K562 (cell line): Measurements from ENCODE around the gene FAM110D. TPM values are rescaled to one million over a fixed set of nuclear protein-coding genes. Genes with fewer than 3 reads are reported as not detected.

Source experiments
- ELF1 ChIP-seq: fragments of 200-800 bp; sonication (Bioruptor generic); IDR thresholded peaks from 2 replicates; pipeline ENCODE4 v1.6.1; 2016; ENCODE audit warnings: missing genetic modification characterization, missing compliant biosample characterization
- ETV5 ChIP-seq: sonication (generic); formaldehyde crosslinking; IDR thresholded peaks from 2 replicates; pipeline ENCODE4 v1.4.0; 2020; ENCODE audit warnings: low read depth, mild to moderate bottlenecking, missing genetic modification reagents
- FOSL1 ChIP-seq: fragments of 200-800 bp; sonication (Bioruptor generic); conservative IDR thresholded peaks from 2 replicates; pipeline ENCODE4 v1.6.1; 2016; ENCODE audit warnings: missing genetic modification characterization, missing compliant biosample characterization
- GTF2E2 ChIP-seq: fragments of 200-800 bp; sonication (Bioruptor generic); IDR thresholded peaks from 2 replicates; pipeline ENCODE4 v1.6.1; 2016; ENCODE audit warnings: missing genetic modification characterization, missing compliant biosample characterization
- RAD21 ChIP-seq, 2 experiments: fragments of 250-450 bp in 1 of 2; fragments of 450-650 bp in 1 of 2; sonication (Bioruptor Pico) in 1 of 2; formaldehyde crosslinking in 1 of 2; IDR thresholded peaks in 1 of 2; conservative IDR thresholded peaks in 1 of 2; 2 replicates each; pipeline versions ENCODE4 v1.4.0 to v1.8.0; 2020 to 2022; ENCODE audit warnings: mild to moderate bottlenecking in 2 of 2, moderate library complexity in 1 of 2
- ZEB2 ChIP-seq: fragments of 450-650 bp; IDR thresholded peaks from 2 replicates; pipeline ENCODE4 v1.6.1; 2016
- ZNF316 ChIP-seq: fragments of 450-650 bp; IDR thresholded peaks from 2 replicates; pipeline ENCODE4 v1.6.1; 2016
- polyA plus RNA-seq, 8 experiments: library from polyadenylated mRNA; depleted of rRNA in 4 of 8; stranded (reverse) in 5 of 8; unstranded in 3 of 8; fragments of >200 nt; fragmentation: Nextera tagmentation in 2 of 8; fragmentation: Illumina TruSeq in 1 of 8; extraction: Ambion mirVana in 2 of 8; extraction: Trizol in 1 of 8; gene quantifications; 2 replicates each; pipeline versions ENCODE4 v1.2.1 to v1.2.3, GENCODE V29; 2011 to 2014; ENCODE audit warnings: inconsistent platforms in 1 of 8, missing spikeins in 1 of 8
- total RNA-seq, 7 experiments: library from RNA; depleted of rRNA in 6 of 7; stranded (reverse); fragments of >200 nt in 6 of 7; fragmentation: Illumina TruSeq in 2 of 7; extraction: Trizol in 2 of 7; gene quantifications; 2 replicates each; pipeline versions ENCODE4 v1.2.1 to v1.2.3, GENCODE V29; 2011 to 2021; ENCODE audit warnings: low replicate concordance in 1 of 7
- TF ChIP-seq, protein P1 (sequence below): fragments of 450-650 bp; IDR thresholded peaks from 2 replicates; pipeline ENCODE4 v1.6.1; 2016; ENCODE audit warnings: missing biosample characterization, missing genetic modification characterization
- TF ChIP-seq, protein P2 (sequence below): IDR thresholded peaks from 2 replicates; pipeline ENCODE4 v1.6.1; 2011; ENCODE audit warnings: borderline replicate concordance, low read depth, mild to moderate bottlenecking, moderate library complexity, low read length; ENCODE audit not compliant: insufficient read depth, poor library complexity, severe bottlenecking
- TF ChIP-seq, protein P3 (sequence below), 2 experiments: fragments of 150-350 bp in 1 of 2; IDR thresholded peaks; 2 replicates each; pipeline ENCODE4 v1.6.1; 2012 to 2016; ENCODE audit warnings: low read depth in 2 of 2, low read length in 2 of 2, mild to moderate bottlenecking in 1 of 2, moderate library complexity in 1 of 2
- TF ChIP-seq, protein P4 (sequence below): sonication (generic); formaldehyde crosslinking; IDR thresholded peaks from 2 replicates; pipeline ENCODE4 v1.8.0; 2023; ENCODE audit warnings: mild to moderate bottlenecking, missing genetic modification reagents
- TF ChIP-seq, protein P5 (sequence below): fragments of 250-450 bp; sonication (Bioruptor Pico); IDR thresholded peaks from 2 replicates; pipeline ENCODE4 v1.8.0; 2022; ENCODE audit warnings: inconsistent platforms

Gene FAM110D
- total and polyA plus RNA-seq, 9 of the 15 experiments (the other 6 are each of a cell fraction or from before 2014, with no cell fraction given) = 0.04 to 1.1 (median 0.33) TPM

DNA sequence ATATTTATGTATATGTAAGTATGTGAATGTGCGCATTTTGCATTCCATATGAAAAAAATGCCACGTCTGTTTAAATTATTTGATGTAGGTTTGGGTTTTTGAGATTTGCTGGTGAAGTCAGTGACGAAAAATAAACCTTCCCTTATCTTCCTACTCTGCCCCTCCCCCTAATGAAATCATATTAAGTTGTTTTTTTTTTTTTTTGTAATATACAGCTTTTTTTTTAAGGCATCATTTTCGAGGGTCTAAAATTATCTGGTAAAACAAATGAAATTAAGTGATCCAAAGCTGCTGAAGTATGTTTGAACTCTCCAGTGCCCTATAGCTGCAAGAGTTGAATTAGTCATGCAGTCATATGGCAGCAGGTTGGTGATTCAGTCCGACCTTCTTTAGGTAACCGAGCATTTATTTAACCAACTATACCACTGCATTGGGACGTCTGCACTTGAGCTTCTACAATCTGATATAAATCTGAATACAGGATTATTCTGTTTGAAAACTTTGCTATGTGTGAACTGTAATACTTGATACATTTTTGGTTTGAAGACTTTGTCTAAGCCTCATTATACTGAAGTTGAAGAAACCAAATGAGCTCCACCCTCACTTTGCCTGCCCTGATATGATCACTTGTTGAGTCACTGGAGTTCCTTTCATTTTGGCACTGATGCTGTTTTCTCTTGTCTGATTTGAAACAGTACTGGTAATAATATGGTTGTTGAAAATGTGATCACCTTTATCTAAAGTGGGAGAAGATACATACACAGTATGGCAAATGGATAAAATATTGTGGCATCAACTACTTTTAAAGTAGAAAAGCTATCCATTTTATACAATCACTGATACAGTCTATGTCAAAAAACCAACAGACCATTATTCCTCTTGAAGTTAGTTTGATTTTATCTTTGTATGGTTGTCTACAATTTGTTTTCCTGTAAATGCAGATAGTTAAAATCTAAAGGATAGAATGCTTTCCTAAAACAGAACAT is 35.6 kb upstream of the FAM110D start (continued):
- TF ChIP-seq, protein P1, sequence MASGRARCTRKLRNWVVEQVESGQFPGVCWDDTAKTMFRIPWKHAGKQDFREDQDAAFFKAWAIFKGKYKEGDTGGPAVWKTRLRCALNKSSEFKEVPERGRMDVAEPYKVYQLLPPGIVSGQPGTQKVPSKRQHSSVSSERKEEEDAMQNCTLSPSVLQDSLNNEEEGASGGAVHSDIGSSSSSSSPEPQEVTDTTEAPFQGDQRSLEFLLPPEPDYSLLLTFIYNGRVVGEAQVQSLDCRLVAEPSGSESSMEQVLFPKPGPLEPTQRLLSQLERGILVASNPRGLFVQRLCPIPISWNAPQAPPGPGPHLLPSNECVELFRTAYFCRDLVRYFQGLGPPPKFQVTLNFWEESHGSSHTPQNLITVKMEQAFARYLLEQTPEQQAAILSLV (tag) = peak; percentile 32; the same call in 1 of the 2 replicates
- TF ChIP-seq ELF1 (tag) (no peak; the same call in 1 of the 2 replicates), RAD21 (CRISPR knock-in tag; conservative IDR thresholded peaks at IDR 0.05 in 1 of 2, IDR thresholded peaks at IDR 0.05 in 1 of 2) (no peak), ZNF316 (peak; percentile 34; the same call in 1 of the 2 replicates), ZEB2 (peak; percentile 61; the same call in 1 of the 2 replicates), ETV5 (CRISPR knock-in tag) (no peak), GTF2E2 (peak; percentile 13; the same call in 1 of the 2 replicates), FOSL1 (tag) (peak; percentile 99)
- TF ChIP-seq, protein P2, sequence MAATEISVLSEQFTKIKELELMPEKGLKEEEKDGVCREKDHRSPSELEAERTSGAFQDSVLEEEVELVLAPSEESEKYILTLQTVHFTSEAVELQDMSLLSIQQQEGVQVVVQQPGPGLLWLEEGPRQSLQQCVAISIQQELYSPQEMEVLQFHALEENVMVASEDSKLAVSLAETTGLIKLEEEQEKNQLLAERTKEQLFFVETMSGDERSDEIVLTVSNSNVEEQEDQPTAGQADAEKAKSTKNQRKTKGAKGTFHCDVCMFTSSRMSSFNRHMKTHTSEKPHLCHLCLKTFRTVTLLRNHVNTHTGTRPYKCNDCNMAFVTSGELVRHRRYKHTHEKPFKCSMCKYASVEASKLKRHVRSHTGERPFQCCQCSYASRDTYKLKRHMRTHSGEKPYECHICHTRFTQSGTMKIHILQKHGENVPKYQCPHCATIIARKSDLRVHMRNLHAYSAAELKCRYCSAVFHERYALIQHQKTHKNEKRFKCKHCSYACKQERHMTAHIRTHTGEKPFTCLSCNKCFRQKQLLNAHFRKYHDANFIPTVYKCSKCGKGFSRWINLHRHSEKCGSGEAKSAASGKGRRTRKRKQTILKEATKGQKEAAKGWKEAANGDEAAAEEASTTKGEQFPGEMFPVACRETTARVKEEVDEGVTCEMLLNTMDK = no peak
- TF ChIP-seq, protein P3, sequence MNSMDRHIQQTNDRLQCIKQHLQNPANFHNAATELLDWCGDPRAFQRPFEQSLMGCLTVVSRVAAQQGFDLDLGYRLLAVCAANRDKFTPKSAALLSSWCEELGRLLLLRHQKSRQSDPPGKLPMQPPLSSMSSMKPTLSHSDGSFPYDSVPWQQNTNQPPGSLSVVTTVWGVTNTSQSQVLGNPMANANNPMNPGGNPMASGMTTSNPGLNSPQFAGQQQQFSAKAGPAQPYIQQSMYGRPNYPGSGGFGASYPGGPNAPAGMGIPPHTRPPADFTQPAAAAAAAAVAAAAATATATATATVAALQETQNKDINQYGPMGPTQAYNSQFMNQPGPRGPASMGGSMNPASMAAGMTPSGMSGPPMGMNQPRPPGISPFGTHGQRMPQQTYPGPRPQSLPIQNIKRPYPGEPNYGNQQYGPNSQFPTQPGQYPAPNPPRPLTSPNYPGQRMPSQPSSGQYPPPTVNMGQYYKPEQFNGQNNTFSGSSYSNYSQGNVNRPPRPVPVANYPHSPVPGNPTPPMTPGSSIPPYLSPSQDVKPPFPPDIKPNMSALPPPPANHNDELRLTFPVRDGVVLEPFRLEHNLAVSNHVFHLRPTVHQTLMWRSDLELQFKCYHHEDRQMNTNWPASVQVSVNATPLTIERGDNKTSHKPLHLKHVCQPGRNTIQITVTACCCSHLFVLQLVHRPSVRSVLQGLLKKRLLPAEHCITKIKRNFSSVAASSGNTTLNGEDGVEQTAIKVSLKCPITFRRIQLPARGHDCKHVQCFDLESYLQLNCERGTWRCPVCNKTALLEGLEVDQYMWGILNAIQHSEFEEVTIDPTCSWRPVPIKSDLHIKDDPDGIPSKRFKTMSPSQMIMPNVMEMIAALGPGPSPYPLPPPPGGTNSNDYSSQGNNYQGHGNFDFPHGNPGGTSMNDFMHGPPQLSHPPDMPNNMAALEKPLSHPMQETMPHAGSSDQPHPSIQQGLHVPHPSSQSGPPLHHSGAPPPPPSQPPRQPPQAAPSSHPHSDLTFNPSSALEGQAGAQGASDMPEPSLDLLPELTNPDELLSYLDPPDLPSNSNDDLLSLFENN (IDR thresholded peaks at IDR 0.05; ENCODE audit: low read depth in 2 of 2, low read length in 2 of 2) = no peak
- TF ChIP-seq, protein P4, sequence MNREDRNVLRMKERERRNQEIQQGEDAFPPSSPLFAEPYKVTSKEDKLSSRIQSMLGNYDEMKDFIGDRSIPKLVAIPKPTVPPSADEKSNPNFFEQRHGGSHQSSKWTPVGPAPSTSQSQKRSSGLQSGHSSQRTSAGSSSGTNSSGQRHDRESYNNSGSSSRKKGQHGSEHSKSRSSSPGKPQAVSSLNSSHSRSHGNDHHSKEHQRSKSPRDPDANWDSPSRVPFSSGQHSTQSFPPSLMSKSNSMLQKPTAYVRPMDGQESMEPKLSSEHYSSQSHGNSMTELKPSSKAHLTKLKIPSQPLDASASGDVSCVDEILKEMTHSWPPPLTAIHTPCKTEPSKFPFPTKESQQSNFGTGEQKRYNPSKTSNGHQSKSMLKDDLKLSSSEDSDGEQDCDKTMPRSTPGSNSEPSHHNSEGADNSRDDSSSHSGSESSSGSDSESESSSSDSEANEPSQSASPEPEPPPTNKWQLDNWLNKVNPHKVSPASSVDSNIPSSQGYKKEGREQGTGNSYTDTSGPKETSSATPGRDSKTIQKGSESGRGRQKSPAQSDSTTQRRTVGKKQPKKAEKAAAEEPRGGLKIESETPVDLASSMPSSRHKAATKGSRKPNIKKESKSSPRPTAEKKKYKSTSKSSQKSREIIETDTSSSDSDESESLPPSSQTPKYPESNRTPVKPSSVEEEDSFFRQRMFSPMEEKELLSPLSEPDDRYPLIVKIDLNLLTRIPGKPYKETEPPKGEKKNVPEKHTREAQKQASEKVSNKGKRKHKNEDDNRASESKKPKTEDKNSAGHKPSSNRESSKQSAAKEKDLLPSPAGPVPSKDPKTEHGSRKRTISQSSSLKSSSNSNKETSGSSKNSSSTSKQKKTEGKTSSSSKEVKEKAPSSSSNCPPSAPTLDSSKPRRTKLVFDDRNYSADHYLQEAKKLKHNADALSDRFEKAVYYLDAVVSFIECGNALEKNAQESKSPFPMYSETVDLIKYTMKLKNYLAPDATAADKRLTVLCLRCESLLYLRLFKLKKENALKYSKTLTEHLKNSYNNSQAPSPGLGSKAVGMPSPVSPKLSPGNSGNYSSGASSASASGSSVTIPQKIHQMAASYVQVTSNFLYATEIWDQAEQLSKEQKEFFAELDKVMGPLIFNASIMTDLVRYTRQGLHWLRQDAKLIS (CRISPR knock-in tag) = 0 out of 2 replicates have a peak, but pooled peaks have one; percentile 70
- TF ChIP-seq, protein P5, sequence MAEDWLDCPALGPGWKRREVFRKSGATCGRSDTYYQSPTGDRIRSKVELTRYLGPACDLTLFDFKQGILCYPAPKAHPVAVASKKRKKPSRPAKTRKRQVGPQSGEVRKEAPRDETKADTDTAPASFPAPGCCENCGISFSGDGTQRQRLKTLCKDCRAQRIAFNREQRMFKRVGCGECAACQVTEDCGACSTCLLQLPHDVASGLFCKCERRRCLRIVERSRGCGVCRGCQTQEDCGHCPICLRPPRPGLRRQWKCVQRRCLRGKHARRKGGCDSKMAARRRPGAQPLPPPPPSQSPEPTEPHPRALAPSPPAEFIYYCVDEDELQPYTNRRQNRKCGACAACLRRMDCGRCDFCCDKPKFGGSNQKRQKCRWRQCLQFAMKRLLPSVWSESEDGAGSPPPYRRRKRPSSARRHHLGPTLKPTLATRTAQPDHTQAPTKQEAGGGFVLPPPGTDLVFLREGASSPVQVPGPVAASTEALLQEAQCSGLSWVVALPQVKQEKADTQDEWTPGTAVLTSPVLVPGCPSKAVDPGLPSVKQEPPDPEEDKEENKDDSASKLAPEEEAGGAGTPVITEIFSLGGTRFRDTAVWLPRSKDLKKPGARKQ (CRISPR knock-in tag) = no peak
